AG10803 (cell line): ENCODE measurements around the gene DDX56.

ENCODE experiments used
- DNase-seq: peaks from one replicate; pipeline ENCODE4 v3.0.0; 2010; ENCODE audit warnings: low read depth
- H3K4me3 ChIP-seq: 2 replicates; pipeline ENCODE4 v1.5.1; 2011; ENCODE audit warnings: mild to moderate bottlenecking, low read length, control low read depth
- CTCF ChIP-seq: conservative IDR thresholded peaks from 2 replicates; pipeline ENCODE4 v1.5.1; 2011; ENCODE audit warnings: mild to moderate bottlenecking, low read length, control low read depth, inconsistent platforms

DDX56 gene

GRCh38 chr7:44522315-44522714, 51.4 kb downstream of the DDX56 start:
- TF ChIP-seq CTCF, result no peak
- no peak for DNase-seq
- H3K4me3 ChIP-seq, result no peak overlapping the region

- no peak for DNase-seq
- H3K4me3 ChIP-seq, result no peak overlapping the region
- TF ChIP-seq CTCF, result no peak
Measured at GRCh38 chr7:44521347-44522095, 52.2 kb downstream of the DDX56 start.

- no peak for DNase-seq
- H3K4me3 ChIP-seq, result no peak overlapping the region
- TF ChIP-seq CTCF, result no peak
Measured at GRCh38 chr7:44520574-44520973, 53.1 kb downstream of the DDX56 start.

- TF ChIP-seq CTCF, result no peak
- no peak for DNase-seq
- no peak overlapping the region for H3K4me3 ChIP-seq
Measured at GRCh38 chr7:44519546-44519945, 54.2 kb downstream of the DDX56 start.

GRCh38 chr7:44518761-44519160, 54.9 kb downstream of the DDX56 start:
- TF ChIP-seq CTCF, result no peak
- DNase-seq, result no peak

GRCh38 chr7:44517175-44517574, 56.5 kb downstream of the DDX56 start:
- H3K4me3 ChIP-seq, result no peak overlapping the region
- no peak for TF ChIP-seq CTCF
- DNase-seq, result no peak

More at GRCh38 chr7:44518761-44519160, 54.9 kb downstream of the DDX56 start:
- no peak overlapping the region for H3K4me3 ChIP-seq
